ENCODE results near the gene SH3PXD2A. TPM values are rescaled to one million over a fixed set of nuclear protein-coding genes. Genes with fewer than 3 reads are reported as not detected.

Gene SH3PXD2A
- total RNA-seq, 2 experiments from 2014 or later, result 6.7 to 7.7 TPM

DNA sequence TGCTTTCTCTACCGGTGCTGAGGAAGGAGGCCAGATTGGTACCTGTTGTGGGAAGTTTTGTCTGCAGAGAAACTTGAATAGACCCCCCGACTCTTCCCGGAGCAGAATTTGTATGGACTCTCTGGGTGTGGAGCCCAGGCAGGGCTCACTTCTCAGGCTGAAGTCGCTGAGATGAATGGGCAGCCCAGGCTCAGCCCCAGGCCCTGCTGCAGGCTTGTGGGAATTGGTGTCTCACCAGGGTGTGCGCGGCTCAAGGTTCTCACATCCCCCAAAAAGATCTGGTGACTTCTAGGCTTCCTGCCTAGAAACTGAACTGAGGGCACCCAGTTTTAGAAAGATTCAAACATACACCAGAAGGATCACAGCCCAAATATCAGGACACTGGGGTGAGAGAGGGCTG is 258.4 kb downstream of the SH3PXD2A start:
- intact Hi-C loops (cut with DNase I, micrococcal nuclease), result no loop called here
- no peak for ATAC-seq
- Mint-ChIP-seq H3K9me3 (ENCODE audit: low read depth) (no peaks in the 10 kb centered on the region), H3K27me3 (no peaks in the 10 kb centered on the region), H3K36me3 (ENCODE audit: low read depth) (no peaks in the 10 kb centered on the region), H3K27ac (no peak overlapping the region), H3K4me1 (no peaks in the 10 kb centered on the region), H3K4me3 (no peak overlapping the region)
- CTCF ChIA-PET, result interaction anchor here (0.7 to 2.8 kb wide), 3 partner anchors 90 to 629 kb away, joined by 3 to 25 read pairs (median 4); no protein-coding TSS in a partner anchor
- no peak for DNase-seq
- POLR2A ChIA-PET, result no interaction called here

DNA sequence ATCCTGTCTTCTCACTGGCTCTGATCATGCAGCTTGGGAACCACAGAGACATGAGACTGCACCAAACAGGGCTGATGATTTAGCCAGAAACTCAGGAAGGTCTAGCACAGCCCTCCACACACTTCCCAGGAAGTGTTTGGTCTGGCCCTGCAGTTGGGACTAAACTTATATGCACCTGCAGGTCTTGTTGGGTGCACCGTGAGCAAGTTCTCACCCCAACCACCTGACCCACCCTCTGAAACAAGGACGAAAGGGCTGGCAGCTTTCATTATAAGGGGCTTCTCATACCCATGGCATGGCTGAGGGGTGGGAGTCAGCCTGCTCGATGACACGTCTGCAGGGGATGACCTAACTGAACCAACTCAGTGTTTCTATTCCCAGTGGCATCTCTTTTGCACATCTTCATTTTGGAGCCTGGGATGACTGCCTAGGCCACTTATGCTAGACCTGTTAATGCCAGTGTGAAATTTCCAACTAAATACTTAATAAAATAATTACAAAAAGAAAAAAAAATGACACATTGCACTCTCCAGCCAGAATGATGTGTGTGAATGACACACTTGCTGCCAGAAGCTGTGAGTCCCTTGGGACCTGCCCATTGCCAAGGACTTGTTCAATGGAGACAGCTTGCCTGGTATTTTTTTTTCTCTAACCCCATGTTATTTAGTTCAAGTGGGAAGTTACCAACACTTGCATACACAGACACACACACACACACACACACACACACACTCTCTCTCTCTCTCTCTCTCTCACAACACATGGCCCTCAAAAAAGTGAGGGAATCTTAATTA is 259.2 kb downstream of the SH3PXD2A start:
- ATAC-seq, result no peak
- no peak for DNase-seq
- Mint-ChIP-seq H3K4me1 (no peaks in the 10 kb centered on the region), H3K4me3 (no peak overlapping the region), H3K36me3 (ENCODE audit: low read depth) (no peaks in the 10 kb centered on the region), H3K27ac (no peak overlapping the region), H3K9me3 (ENCODE audit: low read depth) (no peaks in the 10 kb centered on the region), H3K27me3 (no peaks in the 10 kb centered on the region)
- ChIA-PET POLR2A (no interaction called here), CTCF (interaction anchor here (0.5 to 0.7 kb wide), 5 partner anchors 11 to 628 kb away, joined by 3 to 4 read pairs (median 3); no protein-coding TSS in a partner anchor)
- intact Hi-C loops (cut with DNase I, micrococcal nuclease), result no loop called here

DNA sequence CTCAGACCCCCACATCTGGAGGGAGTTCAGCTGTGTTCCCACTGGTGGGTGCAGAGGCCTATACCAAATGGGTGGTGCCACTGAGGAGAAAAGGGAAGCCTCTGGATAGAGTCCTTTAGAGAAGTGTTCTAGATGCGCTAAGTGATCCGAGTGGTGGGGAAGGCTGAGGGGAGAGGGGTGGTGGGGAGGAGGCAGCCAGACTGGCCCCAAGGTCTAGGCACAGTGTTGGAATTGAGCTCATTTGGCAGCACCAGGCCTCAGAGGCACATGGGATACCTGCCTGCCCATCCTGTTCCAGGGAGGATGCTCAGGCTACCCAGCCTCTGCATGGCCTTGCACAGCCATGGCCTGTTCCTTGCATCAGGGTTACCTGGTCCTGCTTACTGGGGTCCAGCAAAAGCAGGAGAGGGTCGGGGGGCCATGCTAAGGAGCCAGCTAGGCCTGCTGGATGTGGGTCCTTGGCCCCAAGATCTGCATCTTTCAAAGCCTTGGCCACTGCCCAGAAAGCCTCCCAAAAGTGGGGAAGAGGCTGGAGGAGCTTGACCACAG is 262.3 kb downstream of the SH3PXD2A start:
- no peaks in the 10 kb centered on the region for H3K9me3 Mint-ChIP-seq (ENCODE audit: low read depth)
- CTCF ChIA-PET, result interaction anchor here (0.5 to 2.5 kb wide), 10 partner anchors 10 to 475 kb away, joined by 3 to 16 read pairs (median 4); no protein-coding TSS in a partner anchor
- no peaks in the 10 kb centered on the region for H3K27me3 Mint-ChIP-seq
- no peak for DNase-seq
- peaks cover 3% of the 10 kb centered on the region for H3K4me1 Mint-ChIP-seq
- intact Hi-C loops (cut with DNase I, micrococcal nuclease), result no loop called here
- no peaks in the 10 kb centered on the region for H3K36me3 Mint-ChIP-seq (ENCODE audit: low read depth)
- POLR2A ChIA-PET, result no interaction called here
- ATAC-seq, result no peak
- no peak overlapping the region for H3K27ac Mint-ChIP-seq
- no peak overlapping the region for H3K4me3 Mint-ChIP-seq

DNA sequence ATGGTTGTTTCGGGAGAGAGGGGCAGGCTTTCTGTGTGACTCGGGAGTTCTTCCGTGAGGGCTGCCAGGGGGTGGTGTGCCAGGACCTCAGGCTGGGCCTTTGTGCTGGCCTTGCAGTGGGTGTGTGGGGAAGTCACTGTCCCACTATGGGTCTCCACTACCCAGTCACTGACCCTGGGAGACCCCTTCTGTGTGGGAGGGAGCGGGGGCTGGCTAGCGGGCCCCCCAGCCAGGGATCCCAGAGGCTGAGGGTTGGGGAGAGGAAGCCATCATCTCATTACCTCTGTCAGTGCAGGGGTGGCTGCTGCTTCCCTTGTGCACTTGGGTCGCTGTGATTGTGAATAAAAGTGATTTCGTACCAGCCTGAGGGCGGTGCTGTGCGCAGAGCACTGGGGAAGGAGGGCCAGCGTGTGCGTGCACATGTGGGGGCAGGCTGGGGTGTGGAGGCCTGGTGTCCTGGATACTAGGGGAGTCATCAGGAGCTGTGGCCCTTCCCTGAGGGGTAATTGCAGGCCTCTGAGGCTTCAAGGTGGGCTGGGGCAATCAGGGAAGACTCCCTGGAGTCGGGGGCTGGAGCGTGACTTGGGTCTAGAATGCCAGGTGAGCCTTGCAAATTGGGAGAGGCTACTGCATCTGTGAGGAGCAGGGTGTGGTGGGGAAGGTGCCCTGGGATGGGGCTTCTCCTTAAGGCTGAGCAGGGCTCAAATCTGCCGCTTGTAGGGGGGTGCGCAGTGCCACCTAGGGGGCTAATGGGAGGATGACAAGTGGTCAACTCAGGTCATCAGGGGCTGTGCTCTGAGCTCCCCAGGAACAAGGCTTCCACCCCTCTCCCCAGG is 263.0 kb downstream of the SH3PXD2A start:
- Mint-ChIP-seq H3K9me3 (ENCODE audit: low read depth) (no peaks in the 10 kb centered on the region), H3K27me3 (no peaks in the 10 kb centered on the region), H3K27ac (no peak overlapping the region), H3K4me3 (no peak overlapping the region), H3K36me3 (ENCODE audit: low read depth) (no peaks in the 10 kb centered on the region), H3K4me1 (peaks cover 3% of the 10 kb centered on the region)
- ChIA-PET CTCF (interaction anchor here (0.5 to 2.5 kb wide), 10 partner anchors 10 to 474 kb away, joined by 3 to 16 read pairs (median 4); no protein-coding TSS in a partner anchor), POLR2A (no interaction called here)
- intact Hi-C loops (cut with DNase I, micrococcal nuclease), result no loop called here
- DNase-seq (peak; percentile 72), ATAC-seq (peak; percentile 90)

DNA sequence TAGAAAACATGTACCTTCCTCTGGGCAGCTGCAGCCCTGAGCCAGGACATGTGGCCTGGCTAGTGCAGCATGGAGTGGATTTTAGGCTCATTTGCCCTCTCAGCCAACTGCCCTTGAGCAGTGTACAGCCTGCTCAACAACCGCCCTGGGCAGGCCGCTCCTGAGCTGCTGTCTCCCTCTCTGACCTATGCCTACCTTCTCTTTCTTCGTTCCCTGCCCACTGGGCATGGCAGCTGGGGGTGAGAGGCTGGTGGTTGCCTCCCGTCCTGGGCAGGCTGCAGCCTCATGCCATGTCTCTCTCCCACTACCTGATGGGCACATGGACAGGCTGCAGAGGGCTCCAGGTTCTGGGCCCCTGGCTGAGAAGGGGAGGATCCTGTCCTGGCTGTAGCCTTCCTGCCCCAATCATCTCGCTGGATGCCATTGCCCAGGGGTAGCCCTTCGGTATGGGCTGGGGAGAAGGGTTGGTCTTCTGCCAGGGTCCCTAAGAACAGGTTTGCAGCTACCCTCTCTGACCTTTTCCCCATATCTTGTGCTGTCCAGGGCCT is 264.6 kb downstream of the SH3PXD2A start:
- H3K4me3 Mint-ChIP-seq, result no peak overlapping the region
- H3K27ac Mint-ChIP-seq, result no peak overlapping the region
- DNase-seq, result no peak
- ChIA-PET CTCF (interaction anchor here (0.9 kb wide), 1 partner anchor 94 kb away, joined by 4 read pairs; no protein-coding TSS in a partner anchor), POLR2A (no interaction called here)
- peaks cover 3% of the 10 kb centered on the region for H3K36me3 Mint-ChIP-seq (ENCODE audit: low read depth)
- no peaks in the 10 kb centered on the region for H3K27me3 Mint-ChIP-seq
- peaks cover 4% of the 10 kb centered on the region for H3K4me1 Mint-ChIP-seq
- H3K9me3 Mint-ChIP-seq (ENCODE audit: low read depth), result no peaks in the 10 kb centered on the region
- intact Hi-C loops (cut with DNase I, micrococcal nuclease), result no loop called here
- no peak for ATAC-seq

DNA sequence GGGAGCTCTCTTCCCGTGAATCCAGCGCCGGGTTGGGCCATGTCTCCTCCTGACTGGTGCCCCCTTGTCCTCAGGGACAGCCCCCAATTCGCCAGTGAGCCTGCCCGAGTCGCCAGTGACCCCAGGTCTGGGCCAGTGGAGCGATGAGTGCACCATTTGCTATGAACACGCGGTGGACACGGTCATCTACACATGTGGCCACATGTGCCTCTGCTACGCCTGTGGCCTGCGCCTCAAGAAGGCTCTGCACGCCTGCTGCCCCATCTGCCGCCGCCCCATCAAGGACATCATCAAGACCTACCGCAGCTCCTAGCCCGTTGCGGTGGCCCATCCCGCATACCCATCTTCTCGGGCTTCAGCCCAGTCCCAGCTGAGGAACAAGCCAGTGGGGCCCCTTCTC is 265.3 kb downstream of the SH3PXD2A start:
- POLR2A ChIA-PET, result interaction anchor here (0.8 kb wide), 1 partner anchor 10 kb away, joined by 3 read pairs; no protein-coding TSS in a partner anchor
- Mint-ChIP-seq H3K4me1 (peaks cover 6% of the 10 kb centered on the region), H3K36me3 (ENCODE audit: low read depth) (peaks cover 3% of the 10 kb centered on the region), H3K27me3 (no peaks in the 10 kb centered on the region), H3K27ac (no peak overlapping the region), H3K9me3 (ENCODE audit: low read depth) (no peaks in the 10 kb centered on the region), H3K4me3 (no peak overlapping the region)
- CTCF ChIA-PET, result interaction anchor here (0.6 to 1.2 kb wide), 4 partner anchors 26 to 170 kb away, joined by 3 read pairs; no protein-coding TSS in a partner anchor
- DNase-seq (no peak), ATAC-seq (no peak)
- intact Hi-C loops (cut with DNase I, micrococcal nuclease), result no loop called here

DNA sequence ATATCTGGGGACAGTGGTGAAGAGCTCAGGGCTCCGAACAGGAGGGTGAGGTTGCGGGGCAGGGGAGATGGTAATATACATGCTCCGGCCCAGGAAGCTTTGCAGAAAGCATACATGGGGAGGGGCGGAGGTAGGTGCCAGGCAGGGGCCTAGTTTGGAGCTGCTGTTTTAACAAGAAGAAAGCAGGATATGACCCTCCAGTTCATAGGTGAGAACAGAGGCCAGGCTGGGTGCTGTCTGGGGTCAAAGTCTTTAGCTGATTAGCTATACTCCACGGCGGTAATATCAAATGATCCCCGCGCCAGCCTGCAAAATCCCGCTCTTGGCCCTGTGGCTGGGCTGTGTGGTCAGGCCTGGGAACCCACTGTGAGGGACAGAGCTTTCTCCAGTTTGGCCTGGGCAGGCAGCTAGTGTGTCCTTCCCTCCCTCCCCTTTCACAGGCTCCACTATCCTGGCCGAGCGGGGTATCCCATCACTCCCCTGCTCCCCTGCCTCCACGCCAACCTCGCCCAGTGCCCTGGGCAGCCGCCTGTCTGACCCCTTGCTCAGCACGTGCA is 266.2 kb downstream of the SH3PXD2A start:
- H3K4me3 Mint-ChIP-seq, result no peak overlapping the region
- H3K27ac Mint-ChIP-seq, result no peak overlapping the region
- H3K9me3 Mint-ChIP-seq (ENCODE audit: low read depth), result no peaks in the 10 kb centered on the region
- no peak for DNase-seq
- ChIA-PET POLR2A (no interaction called here), CTCF (interaction anchor here (0.6 to 1.2 kb wide), 6 partner anchors 12 to 429 kb away, joined by 3 to 4 read pairs (median 3); no protein-coding TSS in a partner anchor)
- ATAC-seq, result no peak
- peaks cover 3% of the 10 kb centered on the region for H3K36me3 Mint-ChIP-seq (ENCODE audit: low read depth)
- intact Hi-C loops (cut with DNase I, micrococcal nuclease), result no loop called here
- H3K27me3 Mint-ChIP-seq, result no peaks in the 10 kb centered on the region
- H3K4me1 Mint-ChIP-seq, result peaks cover 6% of the 10 kb centered on the region

DNA sequence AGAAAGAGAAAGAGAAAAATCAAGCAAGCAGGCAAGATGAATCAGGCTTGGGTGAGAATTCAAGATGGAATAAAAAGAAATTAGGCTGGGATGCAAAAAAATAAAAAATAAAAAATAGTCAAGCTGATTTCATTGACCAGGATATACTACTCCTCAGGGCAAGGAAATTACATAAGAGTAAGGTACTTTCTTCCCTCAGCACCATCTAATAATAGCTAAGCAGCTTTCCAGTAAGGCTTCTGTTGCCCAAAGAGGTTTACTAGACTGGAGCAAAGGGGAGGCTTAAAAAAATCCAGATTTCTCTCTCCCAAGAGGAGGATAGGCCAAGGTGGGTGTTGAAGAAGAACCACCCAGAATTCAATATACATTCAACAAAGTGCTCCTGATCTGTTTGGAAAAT is 268.3 kb downstream of the SH3PXD2A start:
- Mint-ChIP-seq H3K27me3 (no peaks in the 10 kb centered on the region), H3K36me3 (ENCODE audit: low read depth) (peaks cover 6% of the 10 kb centered on the region), H3K4me1 (peaks cover 10% of the 10 kb centered on the region), H3K9me3 (ENCODE audit: low read depth) (no peaks in the 10 kb centered on the region), H3K4me3 (no peak overlapping the region), H3K27ac (no peak overlapping the region)
- ChIA-PET CTCF (interaction anchor here (1.0 kb wide), 1 partner anchor 99 kb away, joined by 5 read pairs; no protein-coding TSS in a partner anchor), POLR2A (interaction anchor here (0.7 kb wide), 1 partner anchor 122 kb away, joined by 3 read pairs; no protein-coding TSS in a partner anchor)
- intact Hi-C loops (cut with DNase I, micrococcal nuclease), result no loop called here
- ATAC-seq (no peak), DNase-seq (no peak)

DNA sequence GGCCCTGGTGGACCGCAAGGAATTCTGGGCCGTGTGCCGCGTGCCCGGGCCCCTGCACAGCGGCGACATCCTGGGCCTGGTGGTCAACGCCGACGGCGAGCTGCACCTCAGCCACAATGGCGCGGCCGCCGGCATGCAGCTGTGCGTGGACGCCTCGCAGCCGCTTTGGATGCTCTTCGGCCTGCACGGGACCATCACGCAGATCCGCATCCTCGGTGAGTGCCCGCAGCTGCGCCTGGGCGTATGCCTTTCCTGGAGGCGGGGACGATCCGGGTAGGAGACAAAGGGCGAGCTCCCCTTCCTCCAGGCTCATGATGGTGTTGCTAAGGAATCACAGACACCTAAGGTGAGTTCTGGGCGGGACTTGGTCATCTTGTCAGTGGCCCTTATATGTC is 270.4 kb downstream of the SH3PXD2A start:
- H3K4me1 Mint-ChIP-seq, result peaks cover 10% of the 10 kb centered on the region
- no peak overlapping the region for H3K27ac Mint-ChIP-seq
- H3K9me3 Mint-ChIP-seq (ENCODE audit: low read depth), result no peaks in the 10 kb centered on the region
- no peaks in the 10 kb centered on the region for H3K27me3 Mint-ChIP-seq
- peaks cover 6% of the 10 kb centered on the region for H3K36me3 Mint-ChIP-seq (ENCODE audit: low read depth)
- intact Hi-C loops (cut with DNase I, micrococcal nuclease), result loop anchor here in 1 of 2 experiments (2.0 kb wide), 1 partner anchor 30 kb away; no protein-coding TSS in a partner anchor
- ChIA-PET CTCF (interaction anchor here (0.6 to 0.9 kb wide), 3 partner anchors 10 to 122 kb away, joined by 3 to 4 read pairs (median 3); no protein-coding TSS in a partner anchor), POLR2A (no interaction called here)
- ATAC-seq (no peak), DNase-seq (no peak)
- peak overlapping the region; percentile 79 for H3K4me3 Mint-ChIP-seq

DNA sequence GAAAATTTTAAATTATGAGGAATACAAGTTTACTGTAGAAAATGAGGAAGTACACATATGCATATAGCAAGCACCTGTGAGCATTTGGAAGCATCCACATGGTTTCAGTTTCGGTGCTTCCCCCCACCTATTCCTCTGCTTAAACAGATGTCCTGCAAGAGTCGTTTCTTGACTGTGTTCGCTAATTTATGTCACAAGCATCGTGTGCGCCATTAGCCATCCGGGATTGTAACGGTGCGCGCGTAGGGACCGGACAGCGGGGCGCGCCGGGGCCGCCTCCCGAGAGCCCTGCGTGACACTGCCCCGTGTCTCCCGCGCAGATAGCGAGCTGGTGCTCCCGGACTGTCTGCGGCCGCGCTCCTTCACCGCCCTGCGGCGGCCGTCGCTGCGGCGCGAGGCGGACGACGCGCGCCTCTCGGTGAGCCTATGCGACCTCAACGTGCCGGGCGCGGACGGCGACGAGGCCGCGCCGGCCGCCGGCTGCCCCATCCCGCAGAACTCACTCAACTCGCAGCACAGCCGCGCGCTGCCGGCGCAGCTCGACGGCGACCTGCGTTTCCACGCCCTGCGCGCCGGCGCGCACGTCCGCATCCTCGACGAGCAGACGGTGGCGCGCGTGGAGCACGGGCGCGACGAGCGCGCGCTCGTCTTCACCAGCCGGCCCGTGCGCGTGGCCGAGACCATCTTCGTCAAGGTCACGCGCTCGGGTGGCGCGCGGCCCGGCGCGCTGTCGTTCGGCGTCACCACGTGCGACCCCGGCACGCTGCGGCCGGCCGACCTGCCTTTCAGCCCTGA is 271.0 kb downstream of the SH3PXD2A start:
- peak; percentile 69 for ATAC-seq

More for the DNA sequence above, 271.0 kb downstream of the SH3PXD2A start:
- Mint-ChIP-seq H3K36me3 (ENCODE audit: low read depth) (peaks cover 6% of the 10 kb centered on the region), H3K27ac (peak overlapping the region; percentile 95), H3K27me3 (no peaks in the 10 kb centered on the region), H3K9me3 (ENCODE audit: low read depth) (no peaks in the 10 kb centered on the region), H3K4me3 (peak overlapping the region; percentile 79), H3K4me1 (peaks cover 10% of the 10 kb centered on the region)
- intact Hi-C loops (cut with DNase I, micrococcal nuclease), result loop anchor here in 1 of 2 experiments (1.0 to 5.0 kb wide), 4 partner anchors 30 to 537 kb away; partner anchors contain the start of genes NEURL1 and SLK
- ChIA-PET CTCF (interaction anchor here (0.6 to 0.9 kb wide), 4 partner anchors 11 to 273 kb away, joined by 3 to 4 read pairs (median 3); no protein-coding TSS in a partner anchor), POLR2A (no interaction called here)
- DNase-seq, result peak; percentile 83

All from activated CD4-positive, alpha-beta T cell treated with anti-CD3 and anti-CD28 coated beads for 36 hours (primary cell).